Renal cortex interstitium (tissue), 11 donors: ENCODE data around the gene GOLGA6L10. TPM values are rescaled to one million over a fixed set of nuclear protein-coding genes. Genes with fewer than 3 reads are reported as not detected.
"Not testable (repeated sequence)": the region's sequence is repeated elsewhere in the genome, so short reads cannot be mapped to it uniquely, and the experiment has no call there.

Source experiments
- DNase-seq, 11 donors: peaks; one replicate each; pipeline ENCODE4 v3.0.0-alpha.2; 2013; ENCODE audit warnings: low read depth in 9 of 11, low spot score in 4 of 11; ENCODE audit errors: extremely low read depth in 1 of 11
- polyA plus RNA-seq, 3 donors: library from polyadenylated mRNA; unstranded; fragments of 120-200 nt; gene quantifications; one replicate each; pipeline ENCODE4 v1.2.1, GENCODE V29; 2013; ENCODE audit not compliant: insufficient read length in 3 of 3

The GOLGA6L10 gene
- polyA plus RNA-seq, 3 donors: 0.95 to 18.3 (median 6.4) TPM

GRCh38 chr15:82326896-82327295 is 22.4 kb downstream of the GOLGA6L10 start:
- DNase-seq: not testable (repeated sequence)

DNA sequence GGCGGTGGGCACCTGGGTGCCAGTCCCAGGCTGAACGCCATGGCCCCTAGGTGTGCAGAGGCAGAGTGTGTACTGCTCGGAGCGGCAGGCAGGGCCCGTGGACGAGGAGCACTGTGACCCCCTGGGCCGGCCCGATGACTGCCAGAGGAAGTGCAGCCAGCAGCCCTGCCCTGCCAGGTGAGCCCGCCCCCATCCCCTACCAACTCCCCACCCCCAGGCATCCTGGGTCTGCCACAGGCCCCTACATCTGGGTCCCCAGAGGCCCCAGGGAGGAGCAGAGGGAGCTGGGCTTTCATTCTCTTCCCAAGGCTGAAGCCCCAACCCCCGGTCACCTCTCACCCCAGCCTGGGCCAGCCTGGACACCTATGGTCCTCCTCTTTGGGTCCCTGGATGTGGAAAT is 23.6 kb downstream of the GOLGA6L10 start:
- not testable (repeated sequence) for DNase-seq

DNA sequence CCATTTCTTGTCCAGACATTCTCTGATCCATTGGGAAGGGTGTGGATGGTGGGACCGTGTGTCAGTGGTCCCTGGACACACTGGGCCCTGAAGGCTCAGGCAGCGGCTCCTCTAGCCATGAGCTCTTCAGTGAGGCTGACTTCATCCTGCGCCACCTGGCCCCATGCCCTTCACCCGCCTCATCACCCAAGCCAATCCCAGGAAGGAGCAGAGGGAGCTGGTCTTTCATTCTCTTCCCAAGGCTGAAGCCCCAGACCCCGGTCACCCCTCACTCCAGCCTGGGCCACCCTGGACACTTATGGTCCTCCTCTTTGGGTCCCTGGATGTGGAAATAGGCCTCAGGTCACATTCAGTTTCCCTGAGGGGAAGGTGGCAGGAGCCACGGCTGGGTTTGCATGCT is 24.4 kb downstream of the GOLGA6L10 start:
- not testable (repeated sequence) for DNase-seq

GRCh38 chr15:82322488-82322887 is 26.8 kb downstream of the GOLGA6L10 start:
- DNase-seq: not testable (repeated sequence)

- DNase-seq: not testable (repeated sequence)
Measured at GRCh38 chr15:82320861-82321260, 28.4 kb downstream of the GOLGA6L10 start.

GRCh38 chr15:82319522-82320278 is 29.6 kb downstream of the GOLGA6L10 start:
- not testable (repeated sequence) for DNase-seq

- not testable (repeated sequence) for DNase-seq
Measured at GRCh38 chr15:82318281-82318680, 31.0 kb downstream of the GOLGA6L10 start.

GRCh38 chr15:82317516-82317915 is 31.8 kb downstream of the GOLGA6L10 start:
- not testable (repeated sequence) for DNase-seq

- DNase-seq: no peak
Measured at GRCh38 chr15:82317091-82317489, 32.2 kb downstream of the GOLGA6L10 start.

GRCh38 chr15:82316247-82317090 is 32.8 kb downstream of the GOLGA6L10 start:
- not testable (repeated sequence) for DNase-seq

DNA sequence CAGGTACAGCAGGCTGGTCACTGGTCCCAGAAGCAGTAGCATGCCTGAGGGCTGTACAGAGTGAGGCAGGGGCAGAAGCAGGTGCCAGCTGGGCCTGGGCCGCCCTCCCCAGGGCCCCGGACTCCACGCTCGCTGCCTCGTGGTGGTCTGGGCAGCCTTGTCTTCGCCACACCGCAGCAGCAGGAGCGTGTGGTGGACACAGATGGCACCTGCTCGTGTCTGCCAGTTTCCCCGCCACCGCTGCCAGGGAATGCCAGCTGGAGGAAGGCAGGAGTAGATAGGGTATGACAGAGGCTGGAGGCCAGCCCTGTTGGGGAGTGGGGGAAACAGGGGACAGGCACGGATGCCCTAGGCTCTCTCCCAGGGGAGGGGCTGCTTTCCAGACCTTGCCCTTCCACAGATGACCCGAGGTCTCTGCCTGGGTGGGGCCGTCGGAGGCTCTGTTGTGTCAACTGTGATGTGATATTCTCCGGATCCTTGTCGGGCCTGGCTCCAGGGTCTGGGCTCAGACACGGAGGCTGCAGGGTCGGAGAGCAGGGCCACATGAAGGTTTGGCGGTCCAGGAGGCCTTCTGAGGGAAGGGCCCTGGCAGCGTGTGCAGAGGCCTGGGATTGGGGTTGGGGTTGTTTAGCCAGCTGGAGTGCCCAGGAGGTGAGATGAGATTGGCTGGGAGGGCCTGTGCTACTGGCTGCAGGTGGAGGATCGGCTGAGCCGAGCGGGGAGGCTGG is 33.6 kb downstream of the GOLGA6L10 start:
- DNase-seq: no peak

DNA sequence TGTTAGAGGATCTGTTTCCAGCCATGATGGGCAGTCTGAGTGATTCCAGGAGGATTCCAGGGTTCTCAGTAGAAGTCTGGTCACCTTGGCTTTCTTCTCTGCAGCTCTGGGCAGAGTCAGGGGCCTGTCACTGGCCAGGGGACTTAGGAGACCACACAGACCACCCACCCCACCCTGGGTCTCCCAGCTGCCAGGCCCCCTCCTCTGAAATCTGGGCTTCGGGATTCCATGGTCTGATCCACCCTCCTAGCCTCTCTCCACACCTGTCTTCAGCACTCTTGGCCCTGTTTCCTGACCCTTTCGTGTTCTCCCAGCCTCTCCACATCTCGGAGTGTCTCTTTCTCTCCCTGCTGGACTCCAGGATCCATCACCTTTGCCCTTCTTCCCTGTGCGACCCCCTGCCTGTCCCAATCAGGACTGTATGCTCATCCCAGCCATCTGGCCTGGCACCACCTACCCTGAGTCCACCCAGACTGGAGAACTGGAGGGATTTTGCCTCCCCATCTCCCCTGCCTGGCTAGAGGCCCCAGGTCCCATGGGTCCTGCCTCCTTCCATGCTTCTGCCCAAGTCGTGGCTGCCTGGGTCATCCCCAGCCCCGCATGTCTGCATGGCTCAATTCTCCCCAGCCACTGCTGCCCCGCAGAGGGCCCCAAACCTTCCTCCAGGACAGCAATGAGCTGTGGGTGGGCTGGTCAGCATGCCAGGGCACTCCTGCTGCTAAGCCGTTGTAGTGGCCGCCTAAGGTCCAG is 34.3 kb downstream of the GOLGA6L10 start:
- no peak for DNase-seq

DNA sequence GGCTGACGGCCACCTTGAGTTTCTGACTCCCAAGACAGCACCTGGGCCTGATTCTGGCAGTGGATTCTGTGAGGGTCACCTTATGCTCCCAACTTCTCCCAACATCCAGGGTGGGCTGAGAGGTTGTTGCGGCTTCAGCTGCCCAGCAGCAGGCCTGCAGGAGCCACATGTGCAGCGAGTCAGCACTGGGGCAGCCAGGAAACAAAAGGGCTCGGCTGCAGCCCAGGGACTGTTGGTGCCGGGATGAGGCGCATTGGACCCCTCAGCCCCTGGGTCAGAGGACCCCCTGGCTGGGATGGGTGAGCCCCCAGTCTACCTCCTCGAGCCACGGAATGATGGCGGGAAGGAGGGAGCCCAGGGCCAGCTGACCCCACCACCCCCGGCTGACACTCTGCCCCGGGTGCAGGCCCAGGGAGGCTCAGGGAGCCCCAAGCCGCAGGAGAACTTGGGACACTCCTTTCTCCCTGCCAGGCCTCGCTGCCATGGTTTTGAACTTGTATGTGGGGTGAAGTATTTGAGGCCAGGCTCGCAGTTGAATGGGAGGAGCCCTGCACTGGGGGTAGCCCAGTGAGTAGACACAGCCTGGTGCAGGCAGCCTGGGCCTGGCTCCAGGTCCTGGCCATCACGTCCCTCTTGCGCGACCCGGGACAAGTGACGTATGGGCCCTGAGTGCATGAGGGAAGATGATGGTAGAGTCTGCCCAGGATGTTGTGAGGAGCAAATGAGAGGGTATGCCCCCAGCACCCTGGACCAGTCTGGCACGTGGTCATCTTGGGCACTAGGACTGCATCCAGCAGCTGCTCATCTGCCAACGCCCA is 35.1 kb downstream of the GOLGA6L10 start:
- not testable (repeated sequence) for DNase-seq

- no peak for DNase-seq
Measured at GRCh38 chr15:82313446-82313845, 35.8 kb downstream of the GOLGA6L10 start.

DNA sequence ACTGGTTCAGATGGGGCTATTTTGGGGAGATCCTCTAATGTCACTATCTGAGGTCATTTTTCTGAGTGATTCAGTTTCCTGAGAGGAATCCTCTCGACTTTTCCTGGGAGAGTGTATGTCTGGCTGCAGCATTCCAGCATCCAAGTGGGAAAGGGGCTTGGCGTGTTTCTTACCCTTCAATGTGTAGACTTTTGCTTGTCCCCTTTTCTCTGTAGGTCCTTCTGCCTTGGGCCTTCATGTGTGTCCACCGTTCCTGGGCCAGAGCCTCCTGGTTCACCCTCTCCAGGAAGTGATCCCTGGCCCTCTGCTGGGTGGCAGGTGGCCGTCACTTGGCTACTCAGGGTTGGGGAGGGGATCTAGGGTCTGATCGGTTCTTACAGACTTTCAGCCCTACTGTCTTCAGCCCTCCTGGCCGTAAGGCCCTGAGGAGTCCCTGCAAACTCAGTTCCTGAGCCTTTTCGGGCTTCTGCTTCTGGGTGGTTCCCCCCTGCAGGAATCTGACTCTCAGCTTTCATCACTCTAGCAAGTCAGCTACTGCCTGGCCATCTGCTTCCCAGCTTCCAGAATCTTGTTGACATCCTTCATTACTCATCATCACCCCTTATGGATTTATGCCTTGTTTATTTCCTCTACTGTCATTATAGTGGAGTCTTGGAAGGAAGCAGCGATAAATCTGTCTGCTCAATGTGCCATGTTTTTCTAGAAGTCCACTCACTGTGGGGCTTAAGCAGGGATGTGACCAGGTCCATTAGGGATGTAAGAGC is 36.5 kb downstream of the GOLGA6L10 start:
- peak in 4 of 11 donors; percentile 1 to 5 (median 4) for DNase-seq

GRCh38 chr15:82311321-82311720 is 38.0 kb downstream of the GOLGA6L10 start:
- DNase-seq: not testable (repeated sequence)

GRCh38 chr15:82309802-82310201 is 39.5 kb downstream of the GOLGA6L10 start:
- DNase-seq: no peak
